Testis (tissue), 3 donors: ENCODE measurements around the gene TACR1. TPM values are rescaled to one million over a fixed set of nuclear protein-coding genes. Genes with fewer than 3 reads are reported as not detected.
"Not testable (repeated sequence)": the region's sequence is repeated elsewhere in the genome, so short reads cannot be mapped to it uniquely, and the experiment has no call there.

Source experiments
- DNase-seq: peaks from one replicate; pipeline ENCODE4 v3.0.0-alpha.2; 2019
- H3K27ac ChIP-seq, 2 donors: fragments of 200-600 bp; sonication (generic); one replicate each; pipeline ENCODE4 v1.5.1; 2019
- H3K27me3 ChIP-seq: fragments of 200-600 bp; sonication (generic); one replicate; pipeline ENCODE4 v1.5.1; 2019
- H3K36me3 ChIP-seq: fragments of 200-600 bp; sonication (generic); one replicate; pipeline ENCODE4 v1.5.1; 2017; ENCODE audit warnings: low read depth; ENCODE audit errors: missing control alignments
- H3K4me1 ChIP-seq: fragments of 200-600 bp; sonication (generic); one replicate; pipeline ENCODE4 v1.5.1; 2019
- H3K4me3 ChIP-seq, 2 donors: fragments of 200-600 bp; sonication (generic); one replicate each; pipeline ENCODE4 v1.5.1; 2017 to 2019
- H3K9me3 ChIP-seq: fragments of 200-600 bp; sonication (generic); one replicate; pipeline ENCODE4 v1.5.1; 2017
- POLR2A ChIP-seq: fragments of 450-650 bp; IDR thresholded peaks from one replicate; pipeline ENCODE4 v1.6.1; 2017; ENCODE audit warnings: antibody characterized with exemption, mild to moderate bottlenecking, moderate library complexity
- WGBS, 2 donors: methylation state at CpG; one replicate each; pipeline ENCODE4 v1.1.5; 2018; 5-methylcytosine and 5-hydroxymethylcytosine counted together
- intact Hi-C: fragments of 100-400 bp; cut with DNase I; formaldehyde crosslinking; loops from one replicate; pipeline ENCODE4 v1.15.1; 2023; ENCODE audit warnings: low total_unique reads
- polyA plus RNA-seq: library from polyadenylated mRNA; stranded (reverse); fragments of 350-450 nt; fragmentation: Illumina TruSeq; extraction: RNeasy Lipid Tissue Mini Kit (QIAGEN cat#74804); gene quantifications from one replicate; pipeline ENCODE4 v1.2.3, GENCODE V29; 2014; ENCODE audit warnings: low read depth, low replicate concordance; ENCODE audit not compliant: insufficient read depth
- total RNA-seq, 2 donors: library from RNA; depleted of rRNA; stranded (reverse); fragments of >200 nt; gene quantifications; one replicate each; pipeline ENCODE4 v1.2.3, GENCODE V29; 2016
- TF ChIP-seq, protein P1 (sequence below), 3 experiments: fragments of 450-650 bp in 2 of 3; fragments of 200-600 bp in 1 of 3; sonication (generic) in 1 of 3; IDR thresholded peaks; one replicate each; pipeline ENCODE4 v1.5.1; 2016 to 2019; ENCODE audit warnings: antibody characterized with exemption in 3 of 3, mild to moderate bottlenecking in 2 of 3, moderate library complexity in 1 of 3

TACR1 gene
- total and polyA plus RNA-seq, 3 donors from 2014 or later = 0.06 to 0.47 (median 0.38) TPM

- no peaks in the 10 kb centered on the region for H3K9me3 ChIP-seq
Measured at GRCh38 chr2:75226099-75226498, 26.8 kb upstream of the TACR1 start.

GRCh38 chr2:75224636-75225094, 25.3 kb upstream of the TACR1 start:
- Histone ChIP-seq H3K4me3 (no peak overlapping the region), H3K9me3 (no peaks in the 10 kb centered on the region), H3K36me3 (no peaks in the 10 kb centered on the region), H3K27ac (no peak overlapping the region), H3K4me1 (no peaks in the 10 kb centered on the region), H3K27me3 (no peaks in the 10 kb centered on the region)
- 82 to 83% methylated on average over 4 of the region's 4 CpGs for WGBS, 2 donors
- TF ChIP-seq, protein P1, sequence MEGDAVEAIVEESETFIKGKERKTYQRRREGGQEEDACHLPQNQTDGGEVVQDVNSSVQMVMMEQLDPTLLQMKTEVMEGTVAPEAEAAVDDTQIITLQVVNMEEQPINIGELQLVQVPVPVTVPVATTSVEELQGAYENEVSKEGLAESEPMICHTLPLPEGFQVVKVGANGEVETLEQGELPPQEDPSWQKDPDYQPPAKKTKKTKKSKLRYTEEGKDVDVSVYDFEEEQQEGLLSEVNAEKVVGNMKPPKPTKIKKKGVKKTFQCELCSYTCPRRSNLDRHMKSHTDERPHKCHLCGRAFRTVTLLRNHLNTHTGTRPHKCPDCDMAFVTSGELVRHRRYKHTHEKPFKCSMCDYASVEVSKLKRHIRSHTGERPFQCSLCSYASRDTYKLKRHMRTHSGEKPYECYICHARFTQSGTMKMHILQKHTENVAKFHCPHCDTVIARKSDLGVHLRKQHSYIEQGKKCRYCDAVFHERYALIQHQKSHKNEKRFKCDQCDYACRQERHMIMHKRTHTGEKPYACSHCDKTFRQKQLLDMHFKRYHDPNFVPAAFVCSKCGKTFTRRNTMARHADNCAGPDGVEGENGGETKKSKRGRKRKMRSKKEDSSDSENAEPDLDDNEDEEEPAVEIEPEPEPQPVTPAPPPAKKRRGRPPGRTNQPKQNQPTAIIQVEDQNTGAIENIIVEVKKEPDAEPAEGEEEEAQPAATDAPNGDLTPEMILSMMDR (IDR thresholded peaks at IDR 0.05) = no peak
- no peak for TF ChIP-seq POLR2A
- intact Hi-C loops = no loop called here
- no peak for DNase-seq

More at GRCh38 chr2:75226099-75226498, 26.8 kb upstream of the TACR1 start:
- H3K36me3 ChIP-seq = no peaks in the 10 kb centered on the region
- no peaks in the 10 kb centered on the region for H3K27me3 ChIP-seq
- no peak for DNase-seq
- 51 to 58% methylated on average over 3 of the region's 3 CpGs for WGBS, 2 donors
- intact Hi-C loops = no loop called here
- no peak overlapping the region for H3K27ac ChIP-seq
- TF ChIP-seq POLR2A = no peak
- TF ChIP-seq, protein P1 (IDR thresholded peaks at IDR 0.05) = no peak
- no peaks in the 10 kb centered on the region for H3K4me1 ChIP-seq
- no peak overlapping the region for H3K4me3 ChIP-seq

- no peaks in the 10 kb centered on the region for H3K4me1 ChIP-seq
- no peak for TF ChIP-seq POLR2A
- TF ChIP-seq, protein P1 (IDR thresholded peaks at IDR 0.05) = no peak
- H3K4me3 ChIP-seq = no peak overlapping the region
- no peaks in the 10 kb centered on the region for H3K27me3 ChIP-seq
- 85 to 86% methylated on average over 4 of the region's 4 CpGs for WGBS, 2 donors
- no peak overlapping the region for H3K27ac ChIP-seq
- no peak for DNase-seq
- intact Hi-C loops = no loop called here
- H3K36me3 ChIP-seq = no peaks in the 10 kb centered on the region
- H3K9me3 ChIP-seq = no peaks in the 10 kb centered on the region
Measured at GRCh38 chr2:75222527-75222926, 23.2 kb upstream of the TACR1 start.

GRCh38 chr2:75221862-75222261, 22.5 kb upstream of the TACR1 start:
- Histone ChIP-seq H3K4me1 (no peaks in the 10 kb centered on the region), H3K27me3 (no peaks in the 10 kb centered on the region), H3K36me3 (no peaks in the 10 kb centered on the region), H3K27ac (no peak overlapping the region), H3K4me3 (no peak overlapping the region), H3K9me3 (no peaks in the 10 kb centered on the region)
- DNase-seq = no peak
- TF ChIP-seq POLR2A = no peak
- TF ChIP-seq, protein P1 (IDR thresholded peaks at IDR 0.05) = no peak
- 91 to 98% methylated on average over 3 of the region's 3 CpGs for WGBS, 2 donors
- intact Hi-C loops = no loop called here

GRCh38 chr2:75219213-75219612, 19.9 kb upstream of the TACR1 start:
- H3K27me3 ChIP-seq, H3K9me3 ChIP-seq, DNase-seq, H3K4me3 ChIP-seq, H3K27ac ChIP-seq, H3K36me3 ChIP-seq, intact Hi-C loops, H3K4me1 ChIP-seq: not testable (repeated sequence)
- whole genome bisulfite sequencing, 2 donors = 88 to 89% methylated on average over 4 of the region's 4 CpGs
